Neural cell (in vitro differentiated cells): Measurements from ENCODE around the gene DENND5A. TPM values are rescaled to one million over a fixed set of nuclear protein-coding genes. Genes with fewer than 3 reads are reported as not detected.
"Not testable (repeated sequence)": the region's sequence is repeated elsewhere in the genome, so short reads cannot be mapped to it uniquely, and the experiment has no call there.

Experiments used
- H2AFZ ChIP-seq: fragments of 200-600, 300-800 bp; sonication (generic), shearing (Covaris generic); 2 replicates; pipeline ENCODE4 v1.6.0; 2014; ENCODE audit warnings: low read depth, mild to moderate bottlenecking, antibody characterized with exemption, low read length, moderate library complexity
- H3F3A ChIP-seq: fragments of 200-600 bp; shearing (Covaris generic); 2 replicates; pipeline ENCODE4 v1.6.1; 2016; ENCODE audit warnings: mild to moderate bottlenecking, moderate library complexity, mixed read lengths, antibody characterized with exemption, low read length; ENCODE audit not compliant: insufficient read depth, poor library complexity, severe bottlenecking
- H3K27ac ChIP-seq: fragments of 200-600, 300-800 bp; sonication (generic), shearing (Covaris generic); 2 replicates; pipeline ENCODE4 v1.5.1; 2014; ENCODE audit warnings: mild to moderate bottlenecking, low read length, moderate library complexity
- H3K27me3 ChIP-seq: fragments of 300-800, 200-600 bp; sonication (generic), shearing (Covaris generic); 2 replicates; pipeline ENCODE4 v1.6.0; 2014; ENCODE audit warnings: mild to moderate bottlenecking, low read depth, low read length, moderate library complexity; ENCODE audit not compliant: insufficient read depth
- H3K36me3 ChIP-seq: fragments of 300-800, 200-600 bp; sonication (generic), shearing (Covaris generic); 2 replicates; pipeline ENCODE4 v1.5.1; 2014; ENCODE audit warnings: mild to moderate bottlenecking, antibody characterized with exemption, low read length, moderate library complexity; ENCODE audit not compliant: insufficient read depth
- H3K4me2 ChIP-seq: fragments of 300-800, 200-600 bp; sonication (generic), shearing (Covaris generic); 2 replicates; pipeline ENCODE4 v1.6.0; 2014; ENCODE audit warnings: mild to moderate bottlenecking, low read length
- H3K4me3 ChIP-seq: fragments of 300-800, 200-600 bp; sonication (generic), shearing (Covaris generic); 2 replicates; pipeline ENCODE4 v1.5.1; 2014; ENCODE audit warnings: mild to moderate bottlenecking, low read length, moderate library complexity
- H3K79me2 ChIP-seq: fragments of 200-600 bp; shearing (Covaris generic); replicated peaks from 2 replicates; pipeline ENCODE4 v1.6.0; 2014; ENCODE audit warnings: mild to moderate bottlenecking, low read length, moderate library complexity; ENCODE audit not compliant: insufficient read depth
- H3K9ac ChIP-seq: fragments of 300-800, 200-600 bp; sonication (generic), shearing (Covaris generic); 2 replicates; pipeline ENCODE4 v1.6.1; 2016; ENCODE audit warnings: mild to moderate bottlenecking, low read length, mixed read lengths
- H3K9me2 ChIP-seq: fragments of 200-600 bp; shearing (Covaris generic); 2 replicates; pipeline ENCODE4 v1.6.1; 2016; ENCODE audit warnings: mild to moderate bottlenecking, low read length, mixed read lengths; ENCODE audit not compliant: insufficient read depth
- H3K9me3 ChIP-seq: fragments of 200-600, 300-800 bp; sonication (generic), shearing (Covaris generic); 2 replicates; pipeline ENCODE4 v1.6.1; 2016; ENCODE audit warnings: mild to moderate bottlenecking, mixed run types, low read length, moderate library complexity, mixed read lengths
- H4K20me1 ChIP-seq: fragments of 200-600 bp; shearing (Covaris generic); 2 replicates; pipeline ENCODE4 v1.6.1; 2016; ENCODE audit warnings: mild to moderate bottlenecking, mixed run types; ENCODE audit not compliant: insufficient read depth
- CTCF ChIP-seq: fragments of 450-650 bp; IDR thresholded peaks from 2 replicates; pipeline ENCODE4 v1.5.1; 2014; ENCODE audit warnings: antibody characterized with exemption, mild to moderate bottlenecking, moderate library complexity; ENCODE audit not compliant: poor library complexity, severe bottlenecking
- EP300 ChIP-seq: fragments of 450-650 bp; conservative IDR thresholded peaks from 2 replicates; pipeline ENCODE4 v1.6.1; 2014; ENCODE audit warnings: antibody characterized with exemption, mild to moderate bottlenecking, moderate library complexity; ENCODE audit not compliant: poor library complexity, severe bottlenecking
- EZH2 ChIP-seq: fragments of 200-600, 300-800 bp; shearing (Covaris generic), sonication (generic); IDR thresholded peaks from 2 replicates; pipeline ENCODE4 v1.6.1; 2014; ENCODE audit warnings: antibody characterized with exemption, low read length, borderline replicate concordance, mild to moderate bottlenecking; ENCODE audit not compliant: insufficient read depth, poor library complexity, severe bottlenecking
- MXI1 ChIP-seq: fragments of 450-650 bp; conservative IDR thresholded peaks from 2 replicates; pipeline ENCODE4 v1.6.1; 2014; ENCODE audit warnings: antibody characterized with exemption, mild to moderate bottlenecking; ENCODE audit not compliant: poor library complexity, severe bottlenecking
- POLR2AphosphoS5 ChIP-seq: IDR thresholded peaks from 2 replicates; pipeline ENCODE4 v1.6.1; 2012
- RAD21 ChIP-seq: fragments of 450-650 bp; conservative IDR thresholded peaks from 2 replicates; pipeline ENCODE4 v1.6.1; 2014; ENCODE audit warnings: antibody characterized with exemption, mild to moderate bottlenecking, moderate library complexity
- REST ChIP-seq: IDR thresholded peaks from 2 replicates; pipeline ENCODE4 v1.6.1; 2012; ENCODE audit warnings: borderline replicate concordance
- SMC3 ChIP-seq: fragments of 450-650 bp; conservative IDR thresholded peaks from 2 replicates; pipeline ENCODE4 v1.6.1; 2014; ENCODE audit warnings: antibody characterized with exemption, mild to moderate bottlenecking, moderate library complexity; ENCODE audit not compliant: poor library complexity
- TAF1 ChIP-seq: IDR thresholded peaks from 2 replicates; pipeline ENCODE4 v1.6.1; 2012; ENCODE audit warnings: low read depth
- polyA plus RNA-seq: library from polyadenylated mRNA; depleted of rRNA; stranded (reverse); fragments of >200 nt; gene quantifications from 2 replicates; pipeline ENCODE4 v1.2.3, GENCODE V29; 2014

Gene DENND5A
- polyA plus RNA-seq, 1 donor from 2014 or later = 75.6 TPM

GRCh38 chr11:9259981-9260837 is 4.9 kb downstream of the DENND5A start:
- no peaks in the 10 kb centered on the region for H3K27me3 ChIP-seq
- no peak overlapping the region for H3K9ac ChIP-seq
- H3K79me2 ChIP-seq = peaks cover 53% of the 10 kb centered on the region
- H2AFZ ChIP-seq = no peak overlapping the region
- H3K9me2 ChIP-seq = no peaks in the 10 kb centered on the region
- no peak for TF ChIP-seq CTCF
- no peak for TF ChIP-seq POLR2AphosphoS5
- TF ChIP-seq RAD21 = no peak
- no peak for TF ChIP-seq EZH2
- TF ChIP-seq TAF1 = no peak
- TF ChIP-seq SMC3 = no peak
- TF ChIP-seq EP300 = no peak
- TF ChIP-seq MXI1 = no peak
- TF ChIP-seq REST = no peak
- no peak overlapping the region for H3K4me3 ChIP-seq
- no peaks in the 10 kb centered on the region for H3K9me3 ChIP-seq
- no peaks in the 10 kb centered on the region for H3F3A ChIP-seq
- H3K36me3 ChIP-seq = no peaks in the 10 kb centered on the region
- no peaks in the 10 kb centered on the region for H4K20me1 ChIP-seq
- no peak overlapping the region for H3K4me2 ChIP-seq
- H3K27ac ChIP-seq = no peak overlapping the region

GRCh38 chr11:9258279-9258678 is 6.9 kb downstream of the DENND5A start:
- H3K4me2 ChIP-seq, H3K9me3 ChIP-seq, H3K27me3 ChIP-seq, H3K9me2 ChIP-seq, H3K27ac ChIP-seq, H2AFZ ChIP-seq, H3F3A ChIP-seq, H3K36me3 ChIP-seq, H3K4me3 ChIP-seq, H4K20me1 ChIP-seq, H3K9ac ChIP-seq: not testable (repeated sequence)
- H3K79me2 ChIP-seq = peaks cover 44% of the 10 kb centered on the region
